ENCODE measurements around the gene CD164L2.
A peak's percentile ranks its signal among the peaks of the same experiment; 100 is the strongest.

Gene CD164L2

DNA sequence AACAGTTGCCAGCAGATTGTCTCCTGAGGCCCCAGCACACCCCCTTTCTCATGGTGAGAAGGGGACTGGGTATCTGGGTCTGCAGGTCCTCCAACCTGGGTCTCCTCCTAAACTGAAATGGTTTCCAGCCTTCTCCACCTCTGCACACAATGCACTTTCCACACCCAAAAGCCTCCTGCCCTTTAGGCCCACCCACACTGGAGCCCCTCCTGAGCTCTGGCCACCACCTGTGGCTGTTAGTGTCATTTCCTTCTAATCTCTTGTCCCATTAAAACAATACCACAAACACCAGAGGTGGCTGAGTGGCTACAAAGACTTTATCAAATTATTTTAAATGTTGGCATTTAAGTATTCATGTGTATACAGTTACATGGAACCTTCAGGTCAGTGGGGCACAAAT is 20.8 kb upstream of the CD164L2 start:
- no peak for DNase-seq (ENCODE audit: low read depth)
- TF ChIP-seq, protein P1, sequence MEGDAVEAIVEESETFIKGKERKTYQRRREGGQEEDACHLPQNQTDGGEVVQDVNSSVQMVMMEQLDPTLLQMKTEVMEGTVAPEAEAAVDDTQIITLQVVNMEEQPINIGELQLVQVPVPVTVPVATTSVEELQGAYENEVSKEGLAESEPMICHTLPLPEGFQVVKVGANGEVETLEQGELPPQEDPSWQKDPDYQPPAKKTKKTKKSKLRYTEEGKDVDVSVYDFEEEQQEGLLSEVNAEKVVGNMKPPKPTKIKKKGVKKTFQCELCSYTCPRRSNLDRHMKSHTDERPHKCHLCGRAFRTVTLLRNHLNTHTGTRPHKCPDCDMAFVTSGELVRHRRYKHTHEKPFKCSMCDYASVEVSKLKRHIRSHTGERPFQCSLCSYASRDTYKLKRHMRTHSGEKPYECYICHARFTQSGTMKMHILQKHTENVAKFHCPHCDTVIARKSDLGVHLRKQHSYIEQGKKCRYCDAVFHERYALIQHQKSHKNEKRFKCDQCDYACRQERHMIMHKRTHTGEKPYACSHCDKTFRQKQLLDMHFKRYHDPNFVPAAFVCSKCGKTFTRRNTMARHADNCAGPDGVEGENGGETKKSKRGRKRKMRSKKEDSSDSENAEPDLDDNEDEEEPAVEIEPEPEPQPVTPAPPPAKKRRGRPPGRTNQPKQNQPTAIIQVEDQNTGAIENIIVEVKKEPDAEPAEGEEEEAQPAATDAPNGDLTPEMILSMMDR (conservative IDR thresholded peaks at IDR 0.05; ENCODE audit: low read length), result no peak
- H3K4me3 ChIP-seq (ENCODE audit: low read length), result no peak overlapping the region

DNA sequence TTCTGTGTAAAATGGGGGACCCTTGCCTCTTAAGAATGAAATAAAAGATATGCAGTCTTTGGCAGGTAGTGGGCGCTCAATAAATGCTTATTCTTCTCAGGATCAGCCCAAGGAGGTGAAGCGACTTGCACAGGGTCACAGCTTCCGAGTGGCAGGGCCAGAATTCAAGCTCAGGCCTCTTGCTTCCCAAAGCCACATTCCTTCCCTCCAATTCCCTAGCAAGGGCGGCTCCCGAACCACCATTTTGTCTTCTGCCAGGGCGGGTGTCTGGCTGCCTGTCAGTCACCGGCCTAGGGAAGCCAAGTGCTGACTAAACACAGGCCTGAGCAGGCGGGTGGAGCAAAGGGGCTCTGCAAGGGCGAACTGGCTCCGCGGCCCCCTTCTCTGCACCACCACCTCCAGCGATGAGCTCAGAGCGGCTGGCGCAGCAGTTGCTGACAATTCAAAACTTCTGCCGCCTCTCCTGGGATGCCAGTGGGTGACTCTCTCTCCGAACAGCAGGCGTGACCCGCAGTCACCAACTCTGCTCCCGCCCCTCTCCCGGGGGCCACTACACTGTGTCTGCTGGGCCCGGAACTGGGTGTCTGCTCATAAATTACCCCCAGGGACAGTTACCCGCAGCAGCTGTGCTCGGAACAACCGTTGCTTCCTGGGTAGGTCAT is 20.1 kb upstream of the CD164L2 start:
- H3K4me3 ChIP-seq (ENCODE audit: low read length), result peak overlapping the region; percentile 3
- TF ChIP-seq, protein P1 (conservative IDR thresholded peaks at IDR 0.05; ENCODE audit: low read length), result peak; percentile 39
- DNase-seq (ENCODE audit: low read depth), result peak; percentile 72

DNA sequence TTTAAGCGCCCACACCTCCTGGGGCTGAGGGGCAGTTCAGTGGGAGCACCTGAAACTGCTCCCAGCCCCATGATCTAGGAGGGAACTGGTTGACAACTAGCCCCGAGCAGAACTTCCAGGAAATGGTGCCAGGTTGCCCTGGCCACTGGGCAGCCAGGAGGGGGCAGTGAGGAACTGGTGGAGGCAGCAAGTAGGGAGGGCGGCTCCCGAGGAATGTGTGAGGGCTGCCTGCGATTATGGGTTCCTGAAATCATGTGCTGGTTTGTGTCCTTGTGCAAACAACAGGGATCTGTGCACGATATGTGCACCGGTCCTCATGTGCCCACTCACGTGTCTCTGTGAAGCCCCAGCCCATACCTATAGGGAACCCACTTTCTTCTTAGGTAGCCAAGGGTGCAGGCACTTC is 19.2 kb upstream of the CD164L2 start:
- DNase-seq (ENCODE audit: low read depth), result peak; percentile 82
- H3K4me3 ChIP-seq (ENCODE audit: low read length), result no peak overlapping the region
- TF ChIP-seq, protein P1 (conservative IDR thresholded peaks at IDR 0.05; ENCODE audit: low read length), result peak; percentile 73

DNA sequence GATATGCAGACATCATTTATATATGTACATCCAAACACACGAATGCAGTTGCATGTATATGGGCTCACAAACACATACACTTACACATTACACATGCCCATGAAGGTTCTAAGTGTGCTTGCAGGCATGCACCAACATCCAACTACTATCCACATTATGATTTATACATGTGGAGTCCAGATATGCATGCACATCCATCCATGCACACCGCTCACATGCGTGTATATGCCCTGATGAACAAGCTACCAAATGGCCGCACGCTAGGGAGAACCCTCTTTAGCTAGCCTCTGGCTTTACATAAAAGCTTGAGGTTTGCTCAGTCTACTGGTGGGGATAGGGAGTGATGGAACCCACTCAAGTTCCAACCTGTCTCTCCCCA is 17.8 kb upstream of the CD164L2 start:
- DNase-seq (ENCODE audit: low read depth), result no peak
- TF ChIP-seq, protein P1 (conservative IDR thresholded peaks at IDR 0.05; ENCODE audit: low read length), result no peak
- H3K4me3 ChIP-seq (ENCODE audit: low read length), result no peak overlapping the region

DNA sequence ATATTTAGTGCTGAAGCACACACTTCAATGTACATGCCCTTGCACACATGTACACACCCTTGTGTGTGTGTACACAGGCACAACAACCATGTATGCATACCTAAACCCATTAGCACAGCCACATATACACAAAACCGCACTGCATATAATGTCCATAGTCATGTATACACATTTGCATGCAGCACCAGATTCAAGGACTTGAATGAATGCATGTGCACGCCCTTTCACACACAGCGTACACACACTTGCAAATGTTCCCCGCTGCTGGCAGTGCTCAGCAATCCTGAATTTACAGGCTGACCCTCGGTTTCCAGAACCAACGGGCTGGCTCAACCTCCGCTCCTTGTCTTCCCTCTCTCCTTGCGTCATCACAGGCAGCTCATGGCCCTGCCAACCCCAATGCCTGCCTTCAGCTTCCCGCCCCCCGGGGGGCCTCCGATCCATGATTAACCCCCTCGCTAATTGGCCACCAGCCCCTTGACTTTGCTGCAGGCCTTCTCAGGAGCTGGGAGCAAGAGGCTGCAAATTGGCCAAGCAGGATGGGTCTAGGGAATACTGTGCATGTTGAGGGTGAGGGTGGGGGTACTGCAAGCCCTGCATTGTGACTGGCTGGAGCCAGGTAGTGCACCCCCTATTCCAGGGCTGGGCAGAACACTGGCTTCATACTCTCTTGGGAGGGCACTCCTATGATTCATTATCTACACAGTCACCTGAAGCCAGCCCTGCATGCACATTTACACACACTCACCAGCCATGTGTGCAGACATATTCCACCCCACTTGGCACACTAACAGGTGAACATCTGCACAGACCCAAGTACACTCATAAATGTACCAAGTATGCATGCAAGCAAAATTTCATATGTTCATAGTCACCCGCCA is 17.2 kb upstream of the CD164L2 start:
- TF ChIP-seq, protein P1 (conservative IDR thresholded peaks at IDR 0.05; ENCODE audit: low read length), result no peak
- no peak overlapping the region for H3K4me3 ChIP-seq (ENCODE audit: low read length)
- no peak for DNase-seq (ENCODE audit: low read depth)

DNA sequence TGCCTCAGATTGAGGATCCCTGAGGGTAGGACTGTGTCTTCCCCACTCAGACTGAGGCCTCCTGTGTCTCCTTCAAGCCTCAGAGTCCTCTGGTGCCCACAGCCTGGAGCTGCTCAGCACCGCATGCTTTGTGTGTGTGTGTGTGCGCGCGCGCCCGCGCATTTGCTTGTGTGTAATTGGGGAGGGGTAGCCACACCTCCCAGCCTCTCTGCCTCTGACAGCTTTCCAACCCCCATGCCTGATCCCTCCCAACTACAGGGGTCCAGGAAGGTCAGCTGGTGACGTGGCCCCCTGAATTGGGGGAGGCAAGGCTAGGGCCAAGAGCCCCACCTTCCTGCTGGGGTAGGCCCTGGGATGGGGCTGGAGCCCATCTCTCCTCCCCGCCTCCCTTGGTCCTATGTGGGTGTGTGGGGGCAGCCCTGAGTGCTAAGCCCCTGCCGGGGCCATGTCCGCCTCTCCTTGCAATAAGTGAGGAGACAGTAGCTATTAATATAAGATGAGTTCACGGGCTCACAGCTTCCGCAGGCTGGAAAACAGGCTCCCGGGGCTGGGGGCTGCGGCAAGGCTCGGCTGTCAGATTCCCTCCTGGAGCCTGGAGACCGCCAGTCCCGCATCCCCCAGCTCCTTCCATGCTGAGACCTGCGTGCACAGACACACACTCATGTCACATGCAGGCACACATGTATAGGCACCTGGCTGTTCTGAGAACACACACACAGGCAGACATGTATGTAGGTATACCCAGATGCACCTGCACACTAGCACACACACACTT is 16.3 kb upstream of the CD164L2 start:
- TF ChIP-seq, protein P1 (conservative IDR thresholded peaks at IDR 0.05; ENCODE audit: low read length), result no peak
- H3K4me3 ChIP-seq (ENCODE audit: low read length), result no peak overlapping the region

More for the DNA sequence above, 16.3 kb upstream of the CD164L2 start:
- no peak for DNase-seq (ENCODE audit: low read depth)
